KMS-11 (cell line): ENCODE results near the gene TBC1D25.
"Not testable (repeated sequence)": the region's sequence is repeated elsewhere in the genome, so short reads cannot be mapped to it uniquely, and the experiment has no call there.

Source experiments
- H2AFZ ChIP-seq: fragments of 200-600 bp; sonication (generic); 2 replicates; pipeline ENCODE4 v1.6.1; 2016; ENCODE audit warnings: antibody characterized with exemption, mixed run types, low read depth
- H3K27ac ChIP-seq: fragments of 200-600 bp; sonication (generic); 2 replicates; pipeline ENCODE4 v1.6.1; 2016; ENCODE audit warnings: mild to moderate bottlenecking, mixed run types
- H3K27me3 ChIP-seq: fragments of 200-600 bp; sonication (generic); 2 replicates; pipeline ENCODE4 v1.6.1; 2017; ENCODE audit warnings: mild to moderate bottlenecking, low read depth, mixed run types, moderate library complexity; ENCODE audit not compliant: insufficient read depth
- H3K36me3 ChIP-seq: fragments of 200-600 bp; sonication (generic); 2 replicates; pipeline ENCODE4 v1.6.1; 2017; ENCODE audit warnings: mild to moderate bottlenecking, mixed run types; ENCODE audit not compliant: insufficient read depth
- H3K4me1 ChIP-seq: fragments of 200-600 bp; sonication (generic); 2 replicates; pipeline ENCODE4 v1.6.1; 2016; ENCODE audit warnings: mild to moderate bottlenecking, low read depth, mixed run types; ENCODE audit not compliant: poor library complexity, severe bottlenecking
- H3K4me2 ChIP-seq: fragments of 200-600 bp; sonication (generic); 2 replicates; pipeline ENCODE4 v1.7.0; 2016; ENCODE audit warnings: mild to moderate bottlenecking, mixed run types
- H3K4me3 ChIP-seq: fragments of 200-600 bp; sonication (generic); IDR thresholded peaks from 2 replicates; pipeline ENCODE4 v1.6.1; 2017; ENCODE audit warnings: low read depth, low read length, mixed read lengths; ENCODE audit not compliant: insufficient read depth
- H3K79me2 ChIP-seq: fragments of 200-600 bp; sonication (generic); 2 replicates; pipeline ENCODE4 v1.6.1; 2016; ENCODE audit warnings: low read depth, mixed run types; ENCODE audit not compliant: insufficient read depth
- H3K9ac ChIP-seq: fragments of 200-600 bp; sonication (generic); 2 replicates; pipeline ENCODE4 v1.6.1; 2016; ENCODE audit warnings: mild to moderate bottlenecking, mixed run types
- H4K20me1 ChIP-seq: fragments of 200-600 bp; sonication (generic); 2 replicates; pipeline ENCODE4 v1.6.1; 2016; ENCODE audit warnings: mild to moderate bottlenecking, mixed run types; ENCODE audit not compliant: insufficient read depth
- CTCF ChIP-seq: fragments of 200-600 bp; sonication (generic); conservative IDR thresholded peaks from 2 replicates; pipeline ENCODE4 v1.6.1; 2017; ENCODE audit warnings: low read depth, mild to moderate bottlenecking, antibody characterized with exemption, low read length, moderate library complexity, mixed read lengths

Gene TBC1D25

GRCh38 chrX:48548871-48549270, 9.4 kb downstream of the TBC1D25 start:
- no peaks in the 10 kb centered on the region for H4K20me1 ChIP-seq
- no peaks in the 10 kb centered on the region for H3K4me1 ChIP-seq
- H3K36me3 ChIP-seq = no peaks in the 10 kb centered on the region
- no peak overlapping the region for H2AFZ ChIP-seq
- no peak overlapping the region for H3K9ac ChIP-seq
- no peak overlapping the region for H3K4me3 ChIP-seq
- H3K27ac ChIP-seq = no peak overlapping the region
- H3K27me3 ChIP-seq = no peaks in the 10 kb centered on the region
- H3K79me2 ChIP-seq = no peaks in the 10 kb centered on the region
- H3K4me2 ChIP-seq = no peak overlapping the region
- no peak for TF ChIP-seq CTCF

- H2AFZ ChIP-seq, H4K20me1 ChIP-seq, H3K4me3 ChIP-seq, H3K4me1 ChIP-seq, H3K27ac ChIP-seq, H3K9ac ChIP-seq, H3K27me3 ChIP-seq, H3K4me2 ChIP-seq, H3K36me3 ChIP-seq, H3K79me2 ChIP-seq: not testable (repeated sequence)
These were observed 16.3 kb downstream of the TBC1D25 start for GRCh38 chrX:48555731-48556325.

- no peaks in the 10 kb centered on the region for H3K79me2 ChIP-seq
- no peaks in the 10 kb centered on the region for H3K4me1 ChIP-seq
- H3K4me2 ChIP-seq = no peak overlapping the region
- H4K20me1 ChIP-seq = no peaks in the 10 kb centered on the region
- H3K27me3 ChIP-seq = no peaks in the 10 kb centered on the region
- no peak overlapping the region for H3K27ac ChIP-seq
- H3K9ac ChIP-seq = no peak overlapping the region
- H3K36me3 ChIP-seq = no peaks in the 10 kb centered on the region
- H3K4me3 ChIP-seq = no peak overlapping the region
- H2AFZ ChIP-seq = no peak overlapping the region
- no peak for TF ChIP-seq CTCF
These were observed 18.8 kb downstream of the TBC1D25 start for GRCh38 chrX:48558271-48558670.

GRCh38 chrX:48559636-48560035, 20.1 kb downstream of the TBC1D25 start:
- Histone ChIP-seq H3K36me3 (no peaks in the 10 kb centered on the region), H3K4me2 (no peak overlapping the region)
- TF ChIP-seq CTCF = no peak

GRCh38 chrX:48560056-48560455, 20.5 kb downstream of the TBC1D25 start:
- no peak for TF ChIP-seq CTCF
- H3K27me3 ChIP-seq = no peaks in the 10 kb centered on the region
- no peak overlapping the region for H2AFZ ChIP-seq
- no peak overlapping the region for H3K4me2 ChIP-seq
- H3K79me2 ChIP-seq = no peaks in the 10 kb centered on the region
- no peak overlapping the region for H3K27ac ChIP-seq
- H3K4me1 ChIP-seq = no peaks in the 10 kb centered on the region
- H3K4me3 ChIP-seq = no peak overlapping the region
- H3K9ac ChIP-seq = no peak overlapping the region
- H4K20me1 ChIP-seq = no peaks in the 10 kb centered on the region
- no peaks in the 10 kb centered on the region for H3K36me3 ChIP-seq

More at GRCh38 chrX:48559636-48560035, 20.1 kb downstream of the TBC1D25 start:
- Histone ChIP-seq H2AFZ (no peak overlapping the region), H4K20me1 (no peaks in the 10 kb centered on the region), H3K27ac (no peak overlapping the region), H3K4me3 (no peak overlapping the region), H3K79me2 (no peaks in the 10 kb centered on the region), H3K27me3 (no peaks in the 10 kb centered on the region), H3K9ac (no peak overlapping the region), H3K4me1 (no peaks in the 10 kb centered on the region)
